ENCODE data around the gene FIG4.

DNA sequence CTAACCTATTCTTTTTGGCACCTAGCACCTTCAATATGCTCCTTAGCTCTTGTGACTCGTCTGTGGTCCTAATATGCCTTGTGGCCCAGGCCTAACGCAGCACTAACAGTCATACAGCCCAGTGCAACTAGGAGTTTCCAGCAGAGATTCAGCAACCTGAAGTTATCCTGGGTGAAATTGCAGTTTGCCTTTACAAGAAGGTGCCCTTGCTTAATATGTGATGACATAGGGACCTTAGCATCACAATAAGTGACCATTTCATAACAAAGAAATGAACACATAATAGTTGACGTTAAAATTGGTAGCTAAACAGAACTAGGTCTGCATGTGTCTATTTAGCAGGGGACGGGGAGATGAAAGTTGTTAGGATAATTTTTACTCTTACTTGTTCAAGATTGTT is 10.1 kb downstream of the FIG4 start:
- TF ChIP-seq, protein P1, sequence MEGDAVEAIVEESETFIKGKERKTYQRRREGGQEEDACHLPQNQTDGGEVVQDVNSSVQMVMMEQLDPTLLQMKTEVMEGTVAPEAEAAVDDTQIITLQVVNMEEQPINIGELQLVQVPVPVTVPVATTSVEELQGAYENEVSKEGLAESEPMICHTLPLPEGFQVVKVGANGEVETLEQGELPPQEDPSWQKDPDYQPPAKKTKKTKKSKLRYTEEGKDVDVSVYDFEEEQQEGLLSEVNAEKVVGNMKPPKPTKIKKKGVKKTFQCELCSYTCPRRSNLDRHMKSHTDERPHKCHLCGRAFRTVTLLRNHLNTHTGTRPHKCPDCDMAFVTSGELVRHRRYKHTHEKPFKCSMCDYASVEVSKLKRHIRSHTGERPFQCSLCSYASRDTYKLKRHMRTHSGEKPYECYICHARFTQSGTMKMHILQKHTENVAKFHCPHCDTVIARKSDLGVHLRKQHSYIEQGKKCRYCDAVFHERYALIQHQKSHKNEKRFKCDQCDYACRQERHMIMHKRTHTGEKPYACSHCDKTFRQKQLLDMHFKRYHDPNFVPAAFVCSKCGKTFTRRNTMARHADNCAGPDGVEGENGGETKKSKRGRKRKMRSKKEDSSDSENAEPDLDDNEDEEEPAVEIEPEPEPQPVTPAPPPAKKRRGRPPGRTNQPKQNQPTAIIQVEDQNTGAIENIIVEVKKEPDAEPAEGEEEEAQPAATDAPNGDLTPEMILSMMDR (optimal IDR thresholded peaks at IDR 0.05 in 1 of 3, IDR thresholded peaks at IDR 0.05 in 1 of 3, conservative IDR thresholded peaks at IDR 0.05 in 1 of 3; ENCODE audit: extremely low read depth in 1 of 3, insufficient read depth in 2 of 3, low read length in 3 of 3): no peak
- TF ChIP-seq EZH2 (IDR thresholded peaks at IDR 0.05; ENCODE audit: low read length): no peak
